ENCODE measurements around the gene POLR3GL.

The POLR3GL gene

GRCh38 chr1:145949219-145949618 lies 15.3 kb upstream of the POLR3GL start:
- no peak overlapping the region for H3K4me3 ChIP-seq (ENCODE audit: low read depth, low read length)

- no peak overlapping the region for H3K4me3 ChIP-seq (ENCODE audit: low read depth, low read length)
These were observed 13.0 kb upstream of the POLR3GL start for GRCh38 chr1:145951526-145951925.

GRCh38 chr1:145952903-145953302 lies 11.6 kb upstream of the POLR3GL start:
- H3K4me3 ChIP-seq (ENCODE audit: low read depth, low read length): no peak overlapping the region

GRCh38 chr1:145953861-145954260 lies 10.6 kb upstream of the POLR3GL start:
- no peak overlapping the region for H3K4me3 ChIP-seq (ENCODE audit: low read depth, low read length)

GRCh38 chr1:145955436-145955835 lies 9.1 kb upstream of the POLR3GL start:
- no peak overlapping the region for H3K4me3 ChIP-seq (ENCODE audit: low read depth, low read length)

- no peak overlapping the region for H3K4me3 ChIP-seq (ENCODE audit: low read depth, low read length)
These were observed 8.1 kb upstream of the POLR3GL start for GRCh38 chr1:145956361-145956760.

GRCh38 chr1:145956781-145957442 lies 7.6 kb upstream of the POLR3GL start:
- peak overlapping the region; percentile 72 for H3K4me3 ChIP-seq (ENCODE audit: low read depth, low read length)

- peak within 1 kb of the TSS; percentile 72 for H3K4me3 ChIP-seq (ENCODE audit: low read depth, low read length)
These were observed 6.8 kb upstream of the POLR3GL start, which contains the start of gene LIX1L for GRCh38 chr1:145957443-145958319. Gene LIX1L, minus strand, starts transcription at chr1:145958017. Its CDS starts 90 bp downstream, at chr1:145957927.

GRCh38 chr1:145958734-145959133 lies 5.8 kb upstream of the POLR3GL start:
- no peak overlapping the region for H3K4me3 ChIP-seq (ENCODE audit: low read depth, low read length)

GRCh38 chr1:145959333-145959732 lies 5.2 kb upstream of the POLR3GL start:
- no peak overlapping the region for H3K4me3 ChIP-seq (ENCODE audit: low read depth, low read length)

GRCh38 chr1:145959957-145960467 lies 4.5 kb upstream of the POLR3GL start:
- H3K4me3 ChIP-seq (ENCODE audit: low read depth, low read length): peak overlapping the region; percentile 74

- peak overlapping the region; percentile 74 for H3K4me3 ChIP-seq (ENCODE audit: low read depth, low read length)
These were observed 3.9 kb upstream of the POLR3GL start for GRCh38 chr1:145960468-145961108.

GRCh38 chr1:145961109-145961424 lies 3.4 kb upstream of the POLR3GL start:
- peak overlapping the region; percentile 74 for H3K4me3 ChIP-seq (ENCODE audit: low read depth, low read length)

- H3K4me3 ChIP-seq (ENCODE audit: low read depth, low read length): peak overlapping the region; percentile 74
These were observed 2.9 kb upstream of the POLR3GL start for GRCh38 chr1:145961425-145962156.

GRCh38 chr1:145962157-145963102 lies 2.1 kb upstream of the POLR3GL start:
- peak overlapping the region; percentile 74 for H3K4me3 ChIP-seq (ENCODE audit: low read depth, low read length)

- no peak overlapping the region for H3K4me3 ChIP-seq (ENCODE audit: low read depth, low read length)
These were observed 1.0 kb upstream of the POLR3GL start for GRCh38 chr1:145963265-145964019.

GRCh38 chr1:145965119-145965744 lies 742 bp downstream of the POLR3GL start:
- peak overlapping the region; percentile 44 for H3K4me3 ChIP-seq (ENCODE audit: low read depth, low read length)

GRCh38 chr1:145967288-145967687 lies 2.8 kb downstream of the POLR3GL start:
- no peak overlapping the region for H3K4me3 ChIP-seq (ENCODE audit: low read depth, low read length)

GRCh38 chr1:145972580-145972979 lies 8.1 kb downstream of the POLR3GL start:
- no peak overlapping the region for H3K4me3 ChIP-seq (ENCODE audit: low read depth, low read length)
